ENCODE measurements around the gene OXA1L.
"Not testable (repeated sequence)": the region's sequence is repeated elsewhere in the genome, so short reads cannot be mapped to it uniquely, and the experiment has no call there.

Gene OXA1L

DNA sequence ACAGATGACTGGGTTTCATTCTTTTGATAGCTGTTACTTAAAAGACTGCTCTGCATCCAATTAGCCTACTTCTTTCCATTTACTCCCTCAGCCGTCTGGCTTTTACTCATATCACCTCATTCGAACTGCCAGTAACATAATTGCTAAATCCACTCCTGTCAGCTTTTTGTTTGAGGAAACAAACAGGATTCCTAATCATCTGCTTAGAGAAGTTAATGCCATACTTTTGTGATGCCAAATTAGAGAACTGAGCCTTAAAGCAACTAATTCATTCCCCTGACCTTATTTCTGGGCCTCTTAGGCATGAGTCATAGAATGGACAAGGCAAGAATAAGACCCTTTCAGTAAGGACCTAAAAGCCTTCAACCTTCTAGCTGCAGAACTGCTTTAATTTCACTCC is 2.9 kb downstream of the OXA1L start:
- no peak for DNase-seq

DNA sequence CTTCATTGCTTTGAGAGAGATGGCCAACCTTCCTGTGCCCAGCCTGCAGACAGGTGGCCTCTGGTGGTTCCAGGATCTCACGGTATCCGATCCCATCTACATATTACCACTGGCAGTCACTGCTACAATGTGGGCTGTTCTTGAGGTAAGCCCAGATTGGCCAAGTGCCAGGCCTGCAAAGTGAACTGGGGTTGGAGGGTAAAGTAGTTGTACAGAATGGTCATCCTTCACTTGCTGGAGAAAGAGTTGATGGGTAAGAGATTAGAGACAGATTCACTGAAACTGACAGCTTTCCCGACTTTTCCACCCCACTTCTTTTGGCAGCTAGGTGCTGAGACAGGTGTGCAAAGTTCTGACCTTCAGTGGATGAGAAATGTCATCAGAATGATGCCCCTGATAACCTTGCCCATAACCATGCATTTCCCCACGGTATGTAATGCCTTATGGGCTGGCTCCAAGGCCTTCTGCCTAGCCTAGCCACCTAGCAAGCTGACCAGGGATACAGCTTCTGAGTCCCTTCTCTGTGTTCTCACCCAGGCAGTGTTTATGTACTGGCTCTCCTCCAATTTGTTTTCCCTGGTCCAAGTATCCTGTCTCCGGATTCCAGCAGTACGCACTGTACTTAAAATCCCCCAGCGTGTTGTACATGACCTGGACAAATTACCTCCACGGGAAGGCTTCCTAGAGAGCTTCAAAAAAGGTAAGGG is 4.1 kb downstream of the OXA1L start:
- DNase-seq: no peak

- DNase-seq: no peak
Observed at GRCh38 chr14:22772725-22773124, 6.2 kb downstream of the OXA1L start.

DNA sequence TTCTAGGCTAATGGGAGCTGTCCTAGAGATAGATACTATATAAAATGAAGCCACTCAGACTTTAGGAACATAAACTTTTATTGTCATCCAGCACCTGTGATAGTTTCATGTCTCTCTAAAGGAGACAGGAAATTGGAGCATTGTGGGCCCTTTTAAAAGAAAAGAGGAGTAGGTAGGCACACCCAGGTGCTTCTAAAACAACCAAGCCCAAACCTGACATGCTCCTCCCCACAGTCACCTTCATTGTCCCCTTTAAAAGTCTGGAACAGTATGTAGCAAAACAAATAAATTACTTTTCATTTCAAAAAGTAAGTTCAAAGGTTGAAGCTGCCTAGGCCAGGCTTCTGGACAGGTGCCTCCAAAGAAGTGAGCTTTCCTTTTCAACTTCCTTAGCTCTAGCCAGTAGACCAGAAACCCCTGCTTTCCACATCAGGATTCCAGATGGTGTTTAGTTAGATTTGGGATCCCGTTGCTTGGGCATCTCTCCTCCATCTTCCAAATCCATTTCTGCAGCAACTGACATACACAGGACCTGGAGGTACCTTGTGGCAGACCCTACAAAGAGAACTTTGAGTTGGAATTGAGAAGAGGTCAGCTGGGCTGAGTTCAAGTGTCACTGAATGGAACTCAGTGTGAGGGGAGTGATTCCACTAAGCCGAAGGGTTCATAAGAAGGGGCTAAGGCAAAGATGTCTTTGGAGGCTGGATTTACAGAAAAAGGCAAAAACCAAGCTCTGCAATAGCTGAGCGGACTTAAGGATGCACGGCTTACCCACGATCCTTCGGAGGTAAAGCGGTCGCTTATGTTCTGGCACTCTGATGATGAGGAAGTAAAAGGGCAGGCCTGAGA is 6.9 kb downstream of the OXA1L start:
- no peak for DNase-seq

GRCh38 chr14:22774011-22774706 is 7.7 kb downstream of the OXA1L start:
- DNase-seq: no peak

GRCh38 chr14:22776215-22776614 is 9.7 kb downstream of the OXA1L start:
- DNase-seq: no peak

DNA sequence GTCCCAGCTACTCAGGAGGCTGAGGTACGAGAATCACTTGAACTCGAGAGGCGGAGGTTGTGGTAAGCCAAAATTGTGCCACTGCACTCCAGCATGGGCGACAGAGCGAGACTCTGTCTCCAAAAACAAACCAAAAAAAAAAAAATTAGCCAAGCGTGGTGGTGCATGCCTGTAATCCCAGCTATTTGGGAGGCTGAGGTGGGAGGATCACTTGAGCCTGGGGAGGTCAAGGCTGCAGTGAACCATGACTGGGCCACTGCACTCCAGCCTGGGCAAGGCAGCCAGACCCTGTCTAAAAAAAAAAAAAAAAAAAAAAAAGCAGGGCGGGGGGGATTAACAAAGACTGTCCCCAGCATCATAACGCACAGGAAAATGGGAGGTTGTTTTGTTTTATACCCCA is 10.4 kb downstream of the OXA1L start:
- DNase-seq: not testable (repeated sequence)

DNA sequence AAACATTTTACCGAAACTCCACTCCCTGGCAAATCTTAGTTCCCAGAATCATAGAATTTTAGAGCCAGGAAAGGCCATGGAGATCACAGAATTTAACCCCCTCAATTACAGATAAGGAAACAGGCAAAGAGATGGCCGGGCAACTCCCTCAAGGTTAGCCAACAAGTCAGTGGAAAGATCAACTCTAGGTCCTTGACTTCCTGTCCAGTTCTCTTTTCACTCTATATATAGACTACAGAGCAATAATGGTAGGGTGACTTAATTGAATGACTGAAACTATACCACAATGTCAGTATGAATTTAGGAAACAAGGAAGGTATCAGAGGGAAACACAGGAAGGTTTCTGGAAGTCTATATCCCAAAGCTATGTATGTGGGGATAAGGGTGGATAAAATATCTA is 11.6 kb downstream of the OXA1L start:
- no peak for DNase-seq

- no peak for DNase-seq
Observed at GRCh38 chr14:22780105-22780679, 13.7 kb downstream of the OXA1L start.

GRCh38 chr14:22780941-22781300 is 14.4 kb downstream of the OXA1L start:
- DNase-seq: no peak

DNA sequence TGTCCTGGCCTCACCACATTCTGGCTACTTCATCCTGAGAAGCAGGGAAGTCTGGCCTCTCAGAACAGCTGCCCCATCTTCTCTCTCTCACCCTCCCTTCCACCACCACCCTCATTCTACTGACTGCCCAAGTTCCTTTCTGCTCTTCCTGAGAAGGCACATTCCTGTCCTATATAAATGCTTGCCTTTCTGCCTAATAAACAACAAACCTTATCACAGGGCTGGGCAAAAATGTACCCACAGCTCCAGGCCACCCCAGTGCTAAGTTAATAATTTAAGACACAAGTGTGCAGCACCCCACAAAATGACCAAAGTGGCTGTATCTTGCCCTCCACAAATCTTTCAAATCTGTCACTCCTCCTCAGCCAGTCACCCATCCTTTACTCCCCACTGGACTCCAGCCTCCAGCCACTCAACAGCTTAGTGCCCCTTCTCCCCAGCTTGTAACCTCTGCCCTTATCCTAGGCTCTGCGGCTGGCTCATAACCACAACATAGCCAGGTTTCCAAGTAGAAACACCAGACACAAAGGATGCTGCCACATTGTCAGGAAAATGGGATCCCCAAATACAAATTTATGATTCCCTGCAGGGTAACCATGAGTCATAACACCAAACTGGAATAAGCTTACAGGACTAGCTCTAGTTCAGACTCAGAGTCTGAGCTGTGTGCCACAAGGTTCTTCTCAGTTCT is 15.0 kb downstream of the OXA1L start:
- DNase-seq: no peak

- DNase-seq: no peak
Observed at GRCh38 chr14:22786685-22787084, 20.2 kb downstream of the OXA1L start.

- no peak for DNase-seq
Observed at GRCh38 chr14:22791301-22791700, 24.8 kb downstream of the OXA1L start.

- DNase-seq: no peak
Observed at GRCh38 chr14:22792158-22792557, 25.7 kb downstream of the OXA1L start.

GRCh38 chr14:22793550-22793949 is 27.1 kb downstream of the OXA1L start:
- DNase-seq: not testable (repeated sequence)

GRCh38 chr14:22793976-22794375 is 27.5 kb downstream of the OXA1L start:
- no peak for DNase-seq

DNA sequence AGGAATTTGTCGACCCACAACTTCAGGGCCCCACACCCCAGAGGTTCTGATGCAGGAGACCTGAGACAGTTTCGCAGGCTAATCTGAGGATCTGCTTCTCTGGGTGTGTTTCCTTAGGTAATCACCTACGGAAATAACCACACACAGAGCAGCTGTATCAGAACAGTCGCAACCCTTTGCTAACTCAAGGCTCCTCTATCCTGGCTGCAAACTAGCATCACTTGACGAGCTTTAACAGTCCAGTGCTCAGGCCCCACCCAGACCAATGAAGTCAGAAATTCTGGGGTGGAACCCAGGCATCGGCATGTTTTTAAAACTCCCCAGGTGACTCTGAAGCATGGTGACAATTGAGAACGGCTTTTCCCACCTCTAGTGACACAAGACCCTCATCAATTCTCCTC is 28.1 kb downstream of the OXA1L start:
- DNase-seq: no peak

DNA sequence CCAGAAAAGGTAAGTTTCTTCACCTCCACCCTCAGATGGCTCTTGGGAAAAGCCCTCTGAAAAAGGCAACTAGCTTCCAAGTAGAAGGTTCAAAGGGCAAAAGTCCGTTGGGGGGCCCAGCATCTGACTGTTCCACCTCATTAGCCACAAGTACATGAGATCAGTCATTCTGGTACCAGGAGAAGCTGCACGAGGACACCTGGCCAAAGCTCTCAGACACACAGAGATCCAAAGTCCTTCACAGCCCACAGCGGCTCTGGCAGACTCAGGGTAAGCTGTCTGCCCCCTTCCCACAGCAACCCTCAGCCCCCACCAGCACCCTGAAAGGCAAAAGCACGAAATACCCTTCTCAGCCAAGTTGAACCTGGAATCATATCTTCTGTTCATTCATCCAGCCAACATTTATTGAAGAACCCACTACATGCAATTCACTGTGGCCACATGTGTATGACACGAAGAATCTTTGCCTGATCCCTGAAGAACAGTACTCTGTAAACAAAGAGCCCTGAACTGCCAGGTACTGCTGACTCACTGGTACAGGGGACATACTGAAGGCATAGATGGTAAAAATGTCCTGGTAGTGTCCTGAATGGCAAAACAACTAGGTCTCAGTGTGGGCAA is 29.7 kb downstream of the OXA1L start:
- DNase-seq: no peak

GRCh38 chr14:22797017-22797917 is 30.8 kb downstream of the OXA1L start:
- no peak for DNase-seq

GRCh38 chr14:22798528-22798927 is 32.0 kb downstream of the OXA1L start:
- DNase-seq: no peak

GRCh38 chr14:22800346-22800745 is 33.9 kb downstream of the OXA1L start:
- no peak for DNase-seq
